DND-41 (cell line): Measurements from ENCODE around the gene VDAC2.

Source experiments
- ATAC-seq: fragments of 200-7000 bp; cut with Tn5 transposase; 3 replicates; pipeline ENCODE4 v1.9.1; 2021; ENCODE audit warnings: low read depth; ENCODE audit not compliant: insufficient read depth
- DNase-seq: peaks from one replicate; pipeline ENCODE4 v3.0.0-alpha.2; 2020
- H2AFZ ChIP-seq: 2 replicates; pipeline ENCODE4 v1.6.0; 2012; ENCODE audit warnings: low read depth, low read length
- H3K27ac ChIP-seq: 2 replicates; pipeline ENCODE4 v1.5.1; 2012; ENCODE audit warnings: low read length, inconsistent platforms
- H3K27me3 ChIP-seq: fragments of 200-600 bp; sonication (generic); 2 replicates; pipeline ENCODE4 v1.6.0; 2012; ENCODE audit warnings: low read length, mild to moderate bottlenecking, inconsistent platforms; ENCODE audit not compliant: insufficient read depth, poor library complexity
- H3K36me3 ChIP-seq: 2 replicates; pipeline ENCODE4 v1.5.1; 2012; ENCODE audit warnings: low read length, inconsistent platforms; ENCODE audit not compliant: insufficient read depth
- H3K4me1 ChIP-seq: 2 replicates; pipeline ENCODE4 v1.5.1; 2012; ENCODE audit warnings: mild to moderate bottlenecking, low read length; ENCODE audit not compliant: insufficient read depth
- H3K4me2 ChIP-seq: 2 replicates; pipeline ENCODE4 v1.6.0; 2012; ENCODE audit warnings: mild to moderate bottlenecking, moderate library complexity, low read length, inconsistent platforms; ENCODE audit not compliant: insufficient read depth
- H3K4me3 ChIP-seq, 2 experiments: fragments of 200-600 bp in 1 of 2; shearing (Covaris generic) in 1 of 2; 2 replicates each; pipeline ENCODE4 v1.5.1; 2012 to 2016; ENCODE audit warnings: inconsistent platforms in 2 of 2, low read length in 2 of 2, mild to moderate bottlenecking in 2 of 2, low read depth in 1 of 2, moderate library complexity in 1 of 2
- H3K79me2 ChIP-seq: 2 replicates; pipeline ENCODE4 v1.6.0; 2012; ENCODE audit warnings: low read length, inconsistent platforms; ENCODE audit not compliant: insufficient read depth
- H3K9ac ChIP-seq: 2 replicates; pipeline ENCODE4 v1.6.0; 2012; ENCODE audit warnings: low read depth, mild to moderate bottlenecking, inconsistent platforms, low read length, moderate library complexity
- H3K9me3 ChIP-seq: 2 replicates; pipeline ENCODE4 v1.5.1; 2012; ENCODE audit warnings: low read length, moderate library complexity, mild to moderate bottlenecking, inconsistent platforms; ENCODE audit not compliant: insufficient read depth, severe bottlenecking
- H4K20me1 ChIP-seq: 2 replicates; pipeline ENCODE4 v1.6.0; 2012; ENCODE audit warnings: low read length; ENCODE audit not compliant: insufficient read depth
- EZH2 ChIP-seq: IDR thresholded peaks from 3 replicates; pipeline ENCODE4 v1.6.1; 2012; ENCODE audit warnings: borderline replicate concordance, low read depth, mild to moderate bottlenecking, moderate library complexity, low read length, inconsistent platforms; ENCODE audit not compliant: severe bottlenecking
- TF ChIP-seq, protein P1 (sequence below): IDR thresholded peaks from 2 replicates; pipeline ENCODE4 v1.5.1; 2012; ENCODE audit warnings: borderline replicate concordance, low read length, moderate library complexity, mild to moderate bottlenecking; ENCODE audit not compliant: poor library complexity, severe bottlenecking; ENCODE audit errors: extremely low read depth

VDAC2 gene

DNA sequence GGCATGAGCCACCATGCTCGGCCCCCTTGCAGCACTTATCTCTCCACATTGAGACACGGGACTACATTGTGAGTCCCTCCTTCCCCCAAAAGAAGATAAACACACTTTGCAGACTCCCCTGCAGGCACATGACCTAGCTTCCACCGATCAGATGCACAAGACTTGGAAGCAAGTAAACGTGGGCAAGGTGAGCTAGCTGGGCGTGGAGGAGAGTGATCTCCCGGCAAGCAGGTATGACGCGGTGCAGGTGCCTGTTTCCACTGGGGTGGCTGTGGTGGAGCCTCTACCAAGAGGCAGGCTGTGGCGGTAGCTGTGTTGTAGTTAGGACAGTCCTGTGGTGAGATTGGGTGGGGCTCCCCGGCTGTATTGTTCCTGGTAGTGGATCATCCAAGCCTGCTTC lies 32.8 kb downstream of the VDAC2 start:
- Histone ChIP-seq H3K27ac (no peak overlapping the region), H3K36me3 (no peaks in the 10 kb centered on the region), H3K9me3 (no peaks in the 10 kb centered on the region), H4K20me1 (no peaks in the 10 kb centered on the region), H3K9ac (no peak overlapping the region), H3K4me1 (no peaks in the 10 kb centered on the region), H3K4me2 (no peak overlapping the region), H2AFZ (no peak overlapping the region), H3K79me2 (no peaks in the 10 kb centered on the region), H3K4me3 (no peak overlapping the region), H3K27me3 (no peaks in the 10 kb centered on the region)
- DNase-seq (no peak), ATAC-seq (no peak)
- TF ChIP-seq, protein P1, sequence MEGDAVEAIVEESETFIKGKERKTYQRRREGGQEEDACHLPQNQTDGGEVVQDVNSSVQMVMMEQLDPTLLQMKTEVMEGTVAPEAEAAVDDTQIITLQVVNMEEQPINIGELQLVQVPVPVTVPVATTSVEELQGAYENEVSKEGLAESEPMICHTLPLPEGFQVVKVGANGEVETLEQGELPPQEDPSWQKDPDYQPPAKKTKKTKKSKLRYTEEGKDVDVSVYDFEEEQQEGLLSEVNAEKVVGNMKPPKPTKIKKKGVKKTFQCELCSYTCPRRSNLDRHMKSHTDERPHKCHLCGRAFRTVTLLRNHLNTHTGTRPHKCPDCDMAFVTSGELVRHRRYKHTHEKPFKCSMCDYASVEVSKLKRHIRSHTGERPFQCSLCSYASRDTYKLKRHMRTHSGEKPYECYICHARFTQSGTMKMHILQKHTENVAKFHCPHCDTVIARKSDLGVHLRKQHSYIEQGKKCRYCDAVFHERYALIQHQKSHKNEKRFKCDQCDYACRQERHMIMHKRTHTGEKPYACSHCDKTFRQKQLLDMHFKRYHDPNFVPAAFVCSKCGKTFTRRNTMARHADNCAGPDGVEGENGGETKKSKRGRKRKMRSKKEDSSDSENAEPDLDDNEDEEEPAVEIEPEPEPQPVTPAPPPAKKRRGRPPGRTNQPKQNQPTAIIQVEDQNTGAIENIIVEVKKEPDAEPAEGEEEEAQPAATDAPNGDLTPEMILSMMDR, result no peak
- no peak for TF ChIP-seq EZH2

DNA sequence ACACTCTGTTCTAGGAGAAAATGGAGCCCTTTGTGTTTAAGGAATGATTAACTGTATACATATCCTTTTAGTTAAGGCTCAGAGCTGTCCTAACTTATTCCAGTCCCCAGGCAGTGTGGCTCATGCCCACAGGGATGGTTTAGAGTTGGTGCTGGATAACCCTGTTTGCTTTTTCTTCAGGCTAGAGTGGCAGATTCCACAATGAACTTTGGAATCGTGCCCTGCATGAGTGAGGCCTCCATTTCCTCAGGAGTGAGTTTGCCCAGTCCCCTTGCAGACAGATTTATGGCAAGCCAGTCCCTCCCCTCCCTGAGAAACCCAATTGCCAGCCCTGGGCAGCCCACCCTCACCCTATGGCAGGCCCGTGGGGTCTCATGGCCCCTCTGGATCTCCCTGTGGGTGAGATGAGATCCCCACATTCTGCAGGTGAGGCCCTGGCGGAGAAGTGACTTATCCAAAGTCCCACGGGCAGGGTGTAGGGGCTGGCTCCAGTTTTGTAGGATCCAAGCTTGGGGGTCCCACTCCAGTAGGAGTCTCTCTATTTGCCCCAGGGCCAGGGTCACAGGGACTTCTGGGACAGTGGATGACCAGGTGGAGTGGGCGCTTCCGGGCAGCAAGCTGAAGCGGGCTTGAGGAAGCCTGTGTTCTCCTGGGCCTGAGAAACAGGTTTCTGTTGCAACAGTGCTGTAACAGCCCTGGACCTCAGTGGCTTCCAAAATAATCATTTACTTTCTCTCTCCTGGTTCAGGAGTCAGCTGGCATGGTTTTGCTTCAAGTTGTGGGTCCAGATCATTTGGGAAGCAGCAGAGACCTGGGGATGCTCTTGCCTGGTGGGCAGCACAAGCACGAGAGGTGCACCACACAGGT lies 34.1 kb downstream of the VDAC2 start:
- DNase-seq (no peak), ATAC-seq (no peak)
- Histone ChIP-seq H4K20me1 (no peaks in the 10 kb centered on the region), H3K27me3 (no peaks in the 10 kb centered on the region), H3K36me3 (no peaks in the 10 kb centered on the region), H3K4me3 (no peak overlapping the region), H3K79me2 (no peaks in the 10 kb centered on the region), H3K4me2 (no peak overlapping the region), H3K4me1 (no peaks in the 10 kb centered on the region), H3K9ac (no peak overlapping the region), H2AFZ (no peak overlapping the region), H3K9me3 (no peaks in the 10 kb centered on the region), H3K27ac (no peak overlapping the region)
- TF ChIP-seq, protein P1, result no peak
- no peak for TF ChIP-seq EZH2

DNA sequence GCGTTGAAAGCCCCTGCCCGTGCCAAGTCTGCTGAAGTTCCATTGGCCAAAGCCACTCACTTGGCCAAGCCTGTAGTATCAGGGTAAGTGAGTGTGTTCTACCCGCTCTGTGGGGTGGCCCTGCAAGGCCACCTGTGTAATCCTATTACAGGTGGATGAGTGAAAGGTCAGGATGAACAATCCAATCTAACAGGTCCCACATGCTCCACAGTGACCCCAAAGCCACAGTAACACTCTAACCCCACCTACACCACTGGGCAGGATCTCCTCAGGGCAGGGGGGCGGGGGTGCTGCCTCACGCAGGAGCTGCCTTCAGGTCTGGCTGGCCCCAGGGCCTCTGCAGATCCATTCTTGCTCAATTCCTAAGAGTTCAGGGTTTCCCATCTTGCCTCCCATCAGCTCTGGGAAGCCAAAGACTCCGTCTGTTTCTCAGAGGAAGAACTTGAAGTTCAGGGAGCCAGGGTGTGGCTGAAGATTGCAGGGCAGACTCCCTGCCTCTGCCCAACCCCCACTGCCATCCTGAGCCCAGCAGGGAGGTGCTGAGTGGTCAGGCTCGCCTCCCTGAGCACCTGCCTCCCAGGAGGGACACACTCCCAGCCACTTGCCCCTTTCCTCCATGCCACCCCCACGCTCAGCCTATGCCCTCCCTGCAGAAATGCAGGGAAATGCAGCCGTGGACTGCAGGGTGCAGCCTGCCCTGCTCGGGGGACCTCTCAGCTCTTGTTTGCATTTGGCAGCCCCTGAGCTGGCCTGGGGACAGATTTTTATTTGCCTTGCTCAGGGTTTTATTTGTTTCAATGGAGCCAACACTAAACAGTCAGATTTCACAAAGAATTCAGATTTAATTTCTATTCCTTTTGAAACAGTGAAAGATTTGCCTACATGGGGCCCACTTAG lies 35.0 kb downstream of the VDAC2 start:
- no peaks in the 10 kb centered on the region for H3K9me3 ChIP-seq
- no peak overlapping the region for H3K4me2 ChIP-seq

More for the DNA sequence above, 35.0 kb downstream of the VDAC2 start:
- DNase-seq (no peak), ATAC-seq (no peak)
- TF ChIP-seq, protein P1, result no peak
- no peak for TF ChIP-seq EZH2
- H3K79me2 ChIP-seq, result no peaks in the 10 kb centered on the region
- no peaks in the 10 kb centered on the region for H3K27me3 ChIP-seq
- no peak overlapping the region for H2AFZ ChIP-seq
- H4K20me1 ChIP-seq, result no peaks in the 10 kb centered on the region
- no peaks in the 10 kb centered on the region for H3K36me3 ChIP-seq
- H3K4me1 ChIP-seq, result no peaks in the 10 kb centered on the region
- H3K9ac ChIP-seq, result no peak overlapping the region
- H3K27ac ChIP-seq, result no peak overlapping the region
- no peak overlapping the region for H3K4me3 ChIP-seq
